Right lobe of liver (tissue), 6 donors: Measurements from ENCODE around the gene STX8. TPM values are rescaled to one million over a fixed set of nuclear protein-coding genes. Genes with fewer than 3 reads are reported as not detected.
A peak's percentile ranks its signal among the peaks of the same experiment; 100 is the strongest.

Source experiments
- ATAC-seq, 4 donors: fragments of 200-7000 bp; cut with Tn5 transposase; one replicate each; pipeline ENCODE4 v1.9.1; 2020; ENCODE audit warnings: mild to moderate bottlenecking in 4 of 4, moderate library complexity in 4 of 4
- DNase-seq, 3 donors: peaks; one replicate each; pipeline ENCODE4 v3.0.0-alpha.2; 2020
- H3K27ac ChIP-seq, 3 donors: fragments of 200-600 bp; one replicate each; pipeline ENCODE4 v1.8.0; 2022
- H3K27me3 ChIP-seq, 2 donors: fragments of 200-600 bp; one replicate each; pipeline ENCODE4 v1.8.0; 2022
- H3K36me3 ChIP-seq, 4 donors: fragments of 200-600 bp; sonication (generic) in 1 of 4; one replicate each; pipeline versions ENCODE4 v1.5.1 to v1.8.0; 2017 to 2022; ENCODE audit warnings: control low read depth in 1 of 4
- H3K4me1 ChIP-seq, 4 donors: fragments of 200-600 bp; sonication (generic) in 1 of 4; one replicate each; pipeline versions ENCODE4 v1.5.1 to v1.8.0; 2017 to 2022; ENCODE audit warnings: control low read depth in 1 of 4
- H3K4me3 ChIP-seq, 3 donors: fragments of 200-600 bp; one replicate each; pipeline ENCODE4 v1.8.0; 2022
- H3K9me3 ChIP-seq, 4 donors: fragments of 200-600 bp; sonication (generic) in 1 of 4; one replicate each; pipeline versions ENCODE4 v1.5.1 to v1.8.0; 2017 to 2022; ENCODE audit warnings: control low read depth in 1 of 4
- CTCF ChIP-seq, 4 donors: fragments of 200-600 bp in 3 of 4; fragments of 450-650 bp in 1 of 4; IDR thresholded peaks; one replicate each; pipeline versions ENCODE4 v1.5.1 to v1.8.0; 2016 to 2022; ENCODE audit warnings: antibody characterized with exemption in 4 of 4, mild to moderate bottlenecking in 2 of 4
- POLR2A ChIP-seq: fragments of 450-650 bp; IDR thresholded peaks from one replicate; pipeline ENCODE4 v1.6.1; 2017; ENCODE audit warnings: antibody characterized with exemption, mild to moderate bottlenecking
- WGBS: methylation state at CpG from one replicate; pipeline ENCODE4 v1.1.6; 2018; ENCODE audit warnings: low coverage, low lambda C conversion rate; ENCODE audit not compliant: insufficient coverage; ENCODE audit errors: missing lambda C conversion rate; 5-methylcytosine and 5-hydroxymethylcytosine counted together
- intact Hi-C, 2 donors: fragments of 100-400 bp; cut with DNase I; formaldehyde crosslinking; loops; one replicate each; pipeline versions ENCODE4 v1.11.2 to v1.14.1; 2022
- total RNA-seq, 6 experiments: library from RNA; depleted of rRNA in 2 of 6; stranded (reverse); fragments of >200 nt in 2 of 6; fragmentation: NEBNext Ultra II Directional in 3 of 6; extraction: Animal tissue kit (Norgen Biotek cat#: 25700) in 3 of 6; gene quantifications; one replicate each; pipeline versions ENCODE4 v1.1.0 to v1.2.4, GENCODE V29; 2016 to 2023
- donor health status: DM: no; HTN: yes; CAD: no.
- donor health status: DM: no; HTN: no; CAD: no.
- donor health status: DM: no; HTN: no; CAD: no.
- donor health status: DM: no; HTN: yes; CAD: no.
- donor health status: DM: no; HTN: yes; CAD: no.

Gene STX8
- total RNA-seq, 6 experiments from 2014 or later: 20.6 to 35.3 (median 27.7) TPM

DNA sequence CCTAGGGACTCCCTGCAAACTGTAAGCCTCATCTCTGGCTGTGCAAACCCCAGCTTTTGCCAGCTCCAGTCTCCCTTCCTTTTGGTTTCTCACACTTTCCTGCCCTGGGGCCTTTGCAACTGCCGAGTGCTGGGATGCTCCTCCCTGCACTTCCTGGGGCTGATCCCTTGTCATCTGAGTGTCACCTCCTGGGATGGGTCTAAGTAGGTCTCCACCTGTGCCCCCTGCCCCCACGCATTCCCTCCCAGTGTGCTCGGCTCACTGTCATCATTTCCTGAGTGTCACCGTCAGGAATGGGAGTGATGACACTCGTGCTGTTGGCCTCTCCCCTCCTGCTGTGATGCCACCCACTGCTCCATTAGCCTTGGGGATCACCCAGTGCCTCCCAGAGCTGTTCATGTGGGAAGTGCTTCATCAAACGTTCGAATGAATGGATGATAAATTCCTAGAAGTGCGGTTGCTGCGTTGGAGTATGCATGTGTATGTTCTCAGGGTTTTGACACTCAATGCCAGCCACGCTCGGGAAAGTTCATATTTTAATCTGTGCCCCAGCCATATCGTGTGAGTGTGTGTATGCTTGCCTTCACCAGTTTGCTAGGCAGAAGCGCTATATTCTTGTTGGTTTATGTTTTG, 364.4 kb downstream of the STX8 start:
- no peak overlapping the region for H3K4me3 ChIP-seq
- 70% methylated on average over 11 of the region's 13 CpGs for WGBS
- H3K9me3 ChIP-seq: no peaks in the 10 kb centered on the region
- H3K4me1 ChIP-seq: peaks cover 0 to 15% (median 7%) of the 10 kb centered on the region in 4 donors
- H3K36me3 ChIP-seq: no peaks in the 10 kb centered on the region
- ATAC-seq (no peak), DNase-seq (peak in 1 of 3 donors; percentile 17)
- intact Hi-C loops: no loop called here
- H3K27ac ChIP-seq: no peak overlapping the region
- H3K27me3 ChIP-seq: no peaks in the 10 kb centered on the region
- TF ChIP-seq CTCF (IDR thresholded peaks at IDR 0.05) (no peak), POLR2A (no peak)

- TF ChIP-seq CTCF (IDR thresholded peaks at IDR 0.05) (no peak), POLR2A (no peak)
- H3K36me3 ChIP-seq: no peaks in the 10 kb centered on the region
- peak in 3 of 4 donors; percentile 8 to 60 (median 14) for ATAC-seq
- intact Hi-C loops: no loop called here
- peaks cover 0 to 18% (median 9%) of the 10 kb centered on the region in 4 donors for H3K4me1 ChIP-seq
- no peak overlapping the region for H3K4me3 ChIP-seq
- DNase-seq: peak in 1 of 3 donors; percentile 44
- H3K27ac ChIP-seq: no peak overlapping the region
- no peaks in the 10 kb centered on the region for H3K9me3 ChIP-seq
- no peaks in the 10 kb centered on the region for H3K27me3 ChIP-seq
- WGBS: 93% methylated on average over 4 of the region's 7 CpGs
Measured at GRCh38 chr17:9209781-9210370, 365.7 kb downstream of the STX8 start.

DNA sequence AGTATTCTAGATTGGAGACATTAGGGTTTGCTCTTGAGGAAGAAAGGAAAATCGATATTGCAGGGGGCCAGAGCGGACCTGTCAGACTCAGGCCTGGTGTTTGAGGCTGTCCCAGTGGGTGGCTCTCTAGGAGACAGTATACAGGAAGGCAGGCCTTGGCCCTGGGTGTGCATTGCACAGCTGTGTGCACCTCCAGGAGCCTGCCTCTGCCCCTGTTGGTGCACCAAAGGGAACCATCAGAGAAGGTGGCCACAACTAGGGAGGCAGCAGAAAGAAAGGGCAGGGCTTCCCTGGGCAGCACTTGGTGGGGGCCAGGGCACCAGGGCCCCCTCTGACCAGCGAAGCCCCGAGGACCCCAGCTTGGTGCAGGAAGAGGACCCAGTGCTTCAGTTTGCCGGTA, 366.3 kb downstream of the STX8 start:
- H3K4me3 ChIP-seq: no peak overlapping the region
- WGBS: 81% methylated on average over 4 of the region's 5 CpGs
- peaks cover 0 to 18% (median 9%) of the 10 kb centered on the region in 4 donors for H3K4me1 ChIP-seq
- H3K27ac ChIP-seq: no peak overlapping the region
- H3K9me3 ChIP-seq: no peaks in the 10 kb centered on the region
- no peaks in the 10 kb centered on the region for H3K27me3 ChIP-seq
- H3K36me3 ChIP-seq: no peaks in the 10 kb centered on the region
- no peak for TF ChIP-seq CTCF (IDR thresholded peaks at IDR 0.05)
- TF ChIP-seq POLR2A: no peak
- intact Hi-C loops: no loop called here
- no peak for ATAC-seq
- no peak for DNase-seq

DNA sequence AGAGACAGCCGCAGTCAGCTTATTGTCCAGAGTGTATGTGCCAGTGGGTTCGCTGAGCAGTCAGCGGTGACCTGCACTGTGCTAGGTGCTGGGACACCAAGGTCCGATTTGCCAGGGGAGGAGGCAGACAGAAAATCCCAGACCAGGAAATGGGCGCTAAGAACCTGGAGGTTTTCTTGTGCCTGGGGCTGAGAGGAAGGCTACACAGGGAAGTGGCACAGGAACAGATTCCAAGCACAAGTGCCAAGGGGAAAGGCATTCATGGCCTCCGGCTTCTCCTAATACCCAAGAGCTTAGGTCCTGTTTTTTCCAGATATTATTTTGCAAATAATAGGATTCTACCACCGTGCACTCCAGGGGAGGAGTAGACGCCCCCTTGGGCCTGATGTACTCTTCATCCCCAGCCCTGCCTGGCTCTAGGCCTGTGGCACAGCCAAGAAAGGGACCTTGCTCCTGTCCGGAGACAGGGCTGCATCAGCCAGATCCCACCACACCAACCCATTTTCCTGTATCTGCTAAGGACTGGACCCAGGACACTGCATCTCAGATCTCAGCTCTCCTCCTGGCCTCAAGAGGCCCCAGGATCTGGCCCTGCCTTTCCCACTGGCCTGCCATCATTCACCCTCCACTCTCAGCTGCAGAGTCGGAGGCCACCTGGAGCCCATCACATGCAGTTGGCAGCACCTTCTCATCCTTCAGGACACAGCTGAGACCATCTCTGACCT, 367.1 kb downstream of the STX8 start:
- WGBS: 91% methylated on average over 4 of the region's 10 CpGs
- no peak for ATAC-seq

More for the DNA sequence above, 367.1 kb downstream of the STX8 start:
- TF ChIP-seq CTCF (IDR thresholded peaks at IDR 0.05) (no peak), POLR2A (no peak)
- intact Hi-C loops: no loop called here
- Histone ChIP-seq H3K27ac (no peak overlapping the region), H3K36me3 (no peaks in the 10 kb centered on the region), H3K4me1 (peaks cover 0 to 18% (median 9%) of the 10 kb centered on the region in 4 donors), H3K4me3 (no peak overlapping the region), H3K27me3 (no peaks in the 10 kb centered on the region), H3K9me3 (no peaks in the 10 kb centered on the region)
- no peak for DNase-seq
